Measurements from ENCODE around the gene GLRX5. TPM values are rescaled to one million over a fixed set of nuclear protein-coding genes. Genes with fewer than 3 reads are reported as not detected.

The GLRX5 gene
- total RNA-seq, 1 experiment from 2014 or later = 73.1 TPM

DNA sequence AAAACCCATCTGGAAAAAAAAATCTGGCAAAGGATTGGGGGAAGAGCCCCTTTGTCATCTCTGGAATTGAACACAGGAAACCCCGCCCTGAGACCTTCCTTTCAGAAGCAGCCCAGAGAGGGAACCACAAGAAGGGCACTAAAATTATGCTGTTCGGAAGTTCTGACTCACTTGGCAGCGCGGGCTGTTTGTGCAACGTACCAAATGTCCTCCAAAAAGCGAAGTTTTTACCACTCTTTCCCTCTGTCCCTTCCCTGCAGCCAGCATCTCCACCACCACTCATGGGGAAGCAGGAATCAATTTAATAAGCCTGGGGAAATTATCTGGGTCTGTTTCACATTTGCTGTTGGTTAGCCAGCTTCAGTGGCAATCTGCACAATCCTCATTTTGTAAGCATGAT, 15.2 kb upstream of the GLRX5 start:
- H3K4me3 ChIP-seq (ENCODE audit: insufficient read depth, low read depth, low read length) = no peak overlapping the region
- peaks cover 34% of the 10 kb centered on the region for H3K27me3 ChIP-seq (ENCODE audit: control insufficient read depth, insufficient read depth, low read length)
- H3K36me3 ChIP-seq (replicated peaks; ENCODE audit: control insufficient read depth, insufficient read depth, low read length) = no peaks in the 10 kb centered on the region
- DNase-seq = no peak

DNA sequence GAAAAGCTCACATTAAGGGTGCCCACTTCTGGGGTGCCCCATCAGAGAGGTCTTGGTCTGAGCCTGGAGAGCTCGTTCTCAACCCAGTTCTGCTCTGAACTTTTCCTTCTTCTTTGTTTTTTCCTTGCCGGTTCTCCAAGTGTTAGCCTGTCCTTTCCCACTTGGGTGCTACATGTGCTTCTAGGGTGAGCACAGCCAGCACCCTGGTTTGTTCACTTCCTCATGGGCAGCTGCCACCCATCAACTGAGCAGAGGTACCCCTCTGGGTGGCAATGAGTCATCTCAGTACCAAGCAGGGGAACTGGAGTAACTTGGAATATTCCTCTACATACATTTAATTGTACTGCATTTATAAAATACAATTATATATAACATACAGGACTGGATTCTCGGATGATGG, 14.5 kb upstream of the GLRX5 start:
- H3K4me3 ChIP-seq (ENCODE audit: insufficient read depth, low read depth, low read length) = no peak overlapping the region
- H3K27me3 ChIP-seq (ENCODE audit: control insufficient read depth, insufficient read depth, low read length) = peaks cover 28% of the 10 kb centered on the region
- no peaks in the 10 kb centered on the region for H3K36me3 ChIP-seq (replicated peaks; ENCODE audit: control insufficient read depth, insufficient read depth, low read length)
- DNase-seq = no peak

DNA sequence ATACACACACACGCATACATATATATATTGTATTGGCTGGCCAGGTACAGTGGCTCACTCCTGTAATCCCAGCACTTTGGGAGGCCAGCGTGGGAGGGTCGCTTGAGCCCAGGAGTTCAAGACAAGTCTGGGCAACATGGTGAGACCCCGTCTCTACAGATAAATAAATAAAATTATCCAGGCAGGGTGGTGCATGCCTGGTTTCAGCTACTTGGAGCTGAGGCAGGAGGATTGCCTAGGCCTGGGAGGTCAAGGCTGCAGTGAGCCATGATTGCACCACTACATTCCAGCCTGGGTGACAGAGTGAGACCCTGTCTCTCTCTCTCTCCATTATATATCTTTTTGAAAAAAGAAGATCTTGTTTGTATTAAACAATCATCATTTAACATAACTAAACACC, 13.8 kb upstream of the GLRX5 start:
- DNase-seq = no peak
- Histone ChIP-seq H3K36me3 (replicated peaks; ENCODE audit: control insufficient read depth, insufficient read depth, low read length) (no peaks in the 10 kb centered on the region), H3K4me3 (ENCODE audit: insufficient read depth, low read depth, low read length) (no peak overlapping the region), H3K27me3 (ENCODE audit: control insufficient read depth, insufficient read depth, low read length) (peaks cover 21% of the 10 kb centered on the region)

DNA sequence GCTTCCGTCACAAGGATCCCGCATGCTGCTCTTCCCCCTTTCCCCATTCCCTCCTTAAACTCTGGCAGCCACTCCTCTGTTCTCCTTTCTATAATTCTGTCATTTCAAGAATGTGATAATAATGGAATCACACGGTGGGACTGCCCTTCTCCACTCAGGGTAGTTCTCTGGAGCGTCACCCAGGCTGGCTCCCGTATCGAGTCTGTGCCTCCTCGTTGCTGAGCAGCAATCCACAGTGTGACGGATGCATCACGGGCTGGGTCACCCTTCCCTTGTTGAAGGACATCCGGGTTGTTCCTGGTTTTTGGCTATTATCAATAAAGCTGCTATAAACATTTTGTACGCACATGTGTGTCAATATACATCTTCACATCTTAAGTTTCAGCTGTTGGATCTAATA, 12.7 kb upstream of the GLRX5 start:
- Histone ChIP-seq H3K27me3 (ENCODE audit: control insufficient read depth, insufficient read depth, low read length) (peaks cover 13% of the 10 kb centered on the region), H3K36me3 (replicated peaks; ENCODE audit: control insufficient read depth, insufficient read depth, low read length) (no peaks in the 10 kb centered on the region), H3K4me3 (ENCODE audit: insufficient read depth, low read depth, low read length) (no peak overlapping the region)
- no peak for DNase-seq

DNA sequence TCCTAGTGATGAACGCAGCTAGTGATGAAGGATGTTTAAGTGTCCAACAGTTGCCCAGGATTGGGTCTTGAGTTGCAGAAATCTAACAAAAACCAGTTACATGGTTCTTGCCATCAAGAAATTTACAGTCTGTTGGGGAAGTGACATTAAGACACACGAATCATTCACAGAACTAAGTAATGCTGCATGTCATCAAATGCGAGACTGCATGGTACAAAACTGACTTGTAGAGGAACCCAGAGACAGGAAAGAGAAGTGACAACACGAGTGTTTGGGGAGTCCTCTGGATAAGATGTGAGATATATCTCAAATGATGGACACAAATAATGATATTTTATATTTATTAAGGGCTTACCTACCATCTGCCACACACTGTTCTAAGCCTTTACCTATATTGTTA, 12.3 kb upstream of the GLRX5 start:
- Histone ChIP-seq H3K4me3 (ENCODE audit: insufficient read depth, low read depth, low read length) (no peak overlapping the region), H3K36me3 (replicated peaks; ENCODE audit: control insufficient read depth, insufficient read depth, low read length) (no peaks in the 10 kb centered on the region), H3K27me3 (ENCODE audit: control insufficient read depth, insufficient read depth, low read length) (peaks cover 9% of the 10 kb centered on the region)
- no peak for DNase-seq

DNA sequence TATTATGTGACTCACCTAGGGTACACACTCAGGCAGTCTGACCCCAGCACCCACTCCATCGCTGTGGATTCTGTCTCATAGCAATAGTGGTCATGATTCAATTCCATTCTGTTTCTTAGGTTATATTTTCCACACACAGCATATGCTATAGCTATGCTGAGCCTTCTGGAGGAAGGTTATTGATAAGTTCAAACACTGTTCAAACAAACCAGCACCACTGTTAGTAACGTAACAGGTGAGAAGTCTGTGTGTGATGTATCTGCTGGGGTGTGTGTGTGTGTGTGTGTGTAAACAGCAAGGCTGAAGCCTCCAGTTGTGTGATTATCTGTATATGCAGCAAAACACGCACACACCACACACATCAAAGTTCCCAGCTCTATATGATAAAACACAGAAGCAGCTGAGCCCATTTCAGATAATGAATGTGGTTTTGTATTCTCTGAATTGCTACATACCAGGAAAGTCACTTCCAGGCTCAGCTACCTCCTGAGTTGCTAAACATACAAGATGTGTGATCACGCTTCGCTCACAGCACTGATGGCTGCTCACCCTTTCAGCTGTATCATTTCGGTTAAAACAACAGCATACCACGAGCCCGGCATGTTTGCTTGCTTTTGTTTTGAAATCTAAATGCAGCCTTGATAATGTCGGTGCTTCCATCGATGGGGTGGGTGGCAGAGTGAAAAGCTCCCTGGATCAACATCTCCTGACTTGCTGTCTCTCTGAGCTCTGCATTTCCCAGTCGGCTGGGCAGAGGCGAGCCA, 11.6 kb upstream of the GLRX5 start:
- no peaks in the 10 kb centered on the region for H3K36me3 ChIP-seq (replicated peaks; ENCODE audit: control insufficient read depth, insufficient read depth, low read length)
- peaks cover 3% of the 10 kb centered on the region; the same call in 1 of the 2 replicates for H3K27me3 ChIP-seq (ENCODE audit: control insufficient read depth, insufficient read depth, low read length)
- H3K4me3 ChIP-seq (ENCODE audit: insufficient read depth, low read depth, low read length) = no peak overlapping the region
- no peak for DNase-seq

DNA sequence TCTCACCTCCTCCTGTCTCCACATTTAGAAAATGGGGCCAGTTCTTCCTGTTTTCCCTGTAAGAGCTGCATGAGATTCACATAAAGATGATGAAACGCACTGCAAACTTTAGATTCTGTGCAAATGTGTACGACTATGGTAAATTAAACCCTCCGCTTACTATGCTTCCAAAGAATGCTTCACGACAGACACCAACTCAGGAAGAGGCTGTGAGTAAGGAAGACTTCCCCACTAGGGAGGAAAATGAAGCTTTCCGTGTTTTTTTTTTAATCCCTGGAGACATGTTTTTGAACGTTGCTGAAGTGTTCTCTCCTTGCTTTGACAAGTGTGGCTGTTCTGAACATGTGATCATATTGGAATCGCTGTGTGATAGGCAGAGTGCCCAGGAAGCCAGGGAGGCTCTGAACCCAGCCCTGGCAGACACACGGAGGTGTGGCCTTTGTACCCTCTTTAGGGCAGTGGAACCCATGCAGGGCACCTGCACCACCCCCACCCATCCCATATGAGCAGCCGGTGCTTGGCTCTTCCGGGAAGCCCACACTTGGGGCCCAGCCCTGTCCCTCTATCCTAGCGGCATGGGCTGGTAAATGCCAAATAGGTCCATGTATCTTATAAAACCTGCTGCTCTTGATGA, 10.9 kb upstream of the GLRX5 start:
- H3K36me3 ChIP-seq (replicated peaks; ENCODE audit: control insufficient read depth, insufficient read depth, low read length) = no peaks in the 10 kb centered on the region
- DNase-seq = no peak
- H3K27me3 ChIP-seq (ENCODE audit: control insufficient read depth, insufficient read depth, low read length) = no peaks in the 10 kb centered on the region
- H3K4me3 ChIP-seq (ENCODE audit: insufficient read depth, low read depth, low read length) = no peak overlapping the region

DNA sequence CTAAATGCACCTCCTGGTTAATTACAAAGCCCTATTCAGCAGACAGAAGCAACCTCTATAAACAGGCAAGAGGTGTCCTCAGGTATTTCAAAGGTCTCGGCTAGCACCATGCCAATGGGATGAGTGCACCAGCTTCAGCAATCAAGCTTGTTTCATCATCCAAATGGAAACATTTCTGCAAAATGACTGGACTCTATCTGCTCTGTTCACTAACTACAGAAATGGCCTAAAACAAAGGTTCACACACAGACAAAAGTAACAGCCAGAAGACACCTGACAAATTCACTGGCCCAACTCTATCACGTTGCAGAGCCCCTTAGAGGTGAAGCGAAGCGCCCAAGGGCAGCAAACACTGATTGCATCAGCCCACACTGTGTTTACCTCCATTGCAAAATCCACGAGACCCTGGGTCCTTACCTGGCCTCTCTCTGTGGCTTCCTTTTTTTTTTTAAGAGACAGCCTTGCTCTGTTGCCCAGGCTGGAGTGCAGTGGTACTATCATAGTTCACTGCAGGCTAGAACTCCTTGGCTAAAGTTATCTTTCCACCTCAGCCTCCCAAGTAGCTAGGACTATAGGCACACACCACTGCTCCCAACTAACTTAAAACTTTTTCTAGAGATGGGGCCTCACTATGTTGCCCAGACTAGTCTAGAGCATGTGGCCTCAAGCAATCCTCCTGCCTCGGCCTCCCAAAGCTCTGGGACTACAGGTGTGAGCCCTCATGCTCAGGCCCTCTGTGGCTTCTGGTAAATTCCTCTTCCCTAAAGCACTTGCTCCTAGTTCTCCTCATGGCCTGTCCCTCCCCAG, 9.9 kb upstream of the GLRX5 start:
- no peak for DNase-seq
- H3K36me3 ChIP-seq (replicated peaks; ENCODE audit: control insufficient read depth, insufficient read depth, low read length) = no peaks in the 10 kb centered on the region
- H3K27me3 ChIP-seq (ENCODE audit: control insufficient read depth, insufficient read depth, low read length) = no peaks in the 10 kb centered on the region
- H3K4me3 ChIP-seq (ENCODE audit: insufficient read depth, low read depth, low read length) = no peak overlapping the region

DNA sequence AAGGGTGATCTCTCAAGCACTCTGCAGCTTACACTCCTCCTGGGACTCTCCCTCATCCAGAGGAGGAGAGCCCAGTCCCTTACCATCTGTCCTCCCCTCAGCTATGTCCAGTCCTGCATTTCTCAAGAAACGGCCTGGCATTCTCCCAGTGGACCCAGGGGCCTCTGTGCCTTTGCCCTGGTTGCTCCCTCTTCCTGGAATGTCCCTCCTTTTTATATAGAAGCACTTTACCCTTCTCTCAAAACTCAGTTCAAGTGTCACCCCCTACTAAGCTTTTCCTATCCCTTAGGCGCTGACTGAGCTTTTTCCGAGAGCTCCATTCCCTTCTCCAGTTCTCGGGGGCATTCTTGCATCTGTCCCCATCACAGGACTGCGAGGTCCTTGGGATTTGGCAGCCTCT, 8.9 kb upstream of the GLRX5 start:
- no peak for DNase-seq
- Histone ChIP-seq H3K36me3 (replicated peaks; ENCODE audit: control insufficient read depth, insufficient read depth, low read length) (no peaks in the 10 kb centered on the region; the same call in none of the 2 replicates), H3K27me3 (ENCODE audit: control insufficient read depth, insufficient read depth, low read length) (no peaks in the 10 kb centered on the region), H3K4me3 (ENCODE audit: insufficient read depth, low read depth, low read length) (no peak overlapping the region)

DNA sequence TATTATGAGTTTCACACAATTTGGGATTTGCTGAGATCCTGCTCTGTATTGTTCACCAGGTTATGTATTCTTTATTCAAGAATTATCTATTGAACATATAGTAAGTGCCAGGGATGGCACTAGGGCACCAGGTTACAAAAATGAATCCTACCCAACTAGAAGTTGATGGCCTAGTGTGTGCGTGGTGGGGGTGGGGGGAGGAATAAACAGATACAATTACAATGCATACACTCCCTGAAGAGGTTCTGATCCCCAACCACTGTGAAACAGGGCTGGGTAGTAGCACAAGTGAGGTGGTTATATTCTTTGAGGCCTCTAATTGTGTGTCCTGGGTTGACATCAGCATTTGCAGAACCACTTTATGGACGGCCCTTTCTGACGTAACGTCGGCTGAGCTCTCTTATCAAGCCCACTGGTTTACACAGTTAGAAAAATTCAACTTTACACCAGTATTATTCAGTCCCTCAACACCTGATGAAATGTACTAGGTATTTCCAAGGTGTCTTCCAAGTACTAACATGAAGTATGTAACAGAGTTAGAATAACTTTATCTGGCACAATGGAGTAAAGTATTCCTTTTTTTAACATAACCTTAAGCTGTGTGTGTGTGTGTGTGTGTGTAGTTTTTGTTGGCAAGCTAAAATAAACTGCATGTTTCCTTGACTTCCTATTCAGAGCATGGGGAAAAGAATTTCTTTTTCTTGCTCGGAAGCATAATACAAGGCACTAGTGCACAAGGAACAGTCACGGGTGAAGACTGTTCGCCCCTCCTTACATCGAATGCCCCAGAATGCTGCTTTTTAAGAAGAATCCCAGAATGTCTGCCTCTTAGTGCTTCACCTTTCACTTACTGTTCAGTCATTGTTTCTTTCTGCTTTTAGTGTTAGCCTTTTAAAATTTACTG, 8.1 kb upstream of the GLRX5 start:
- no peak for DNase-seq
- no peak overlapping the region for H3K4me3 ChIP-seq (ENCODE audit: insufficient read depth, low read depth, low read length)
- no peaks in the 10 kb centered on the region for H3K27me3 ChIP-seq (ENCODE audit: control insufficient read depth, insufficient read depth, low read length)
- H3K36me3 ChIP-seq (replicated peaks; ENCODE audit: control insufficient read depth, insufficient read depth, low read length) = no peaks in the 10 kb centered on the region; the same call in none of the 2 replicates

DNA sequence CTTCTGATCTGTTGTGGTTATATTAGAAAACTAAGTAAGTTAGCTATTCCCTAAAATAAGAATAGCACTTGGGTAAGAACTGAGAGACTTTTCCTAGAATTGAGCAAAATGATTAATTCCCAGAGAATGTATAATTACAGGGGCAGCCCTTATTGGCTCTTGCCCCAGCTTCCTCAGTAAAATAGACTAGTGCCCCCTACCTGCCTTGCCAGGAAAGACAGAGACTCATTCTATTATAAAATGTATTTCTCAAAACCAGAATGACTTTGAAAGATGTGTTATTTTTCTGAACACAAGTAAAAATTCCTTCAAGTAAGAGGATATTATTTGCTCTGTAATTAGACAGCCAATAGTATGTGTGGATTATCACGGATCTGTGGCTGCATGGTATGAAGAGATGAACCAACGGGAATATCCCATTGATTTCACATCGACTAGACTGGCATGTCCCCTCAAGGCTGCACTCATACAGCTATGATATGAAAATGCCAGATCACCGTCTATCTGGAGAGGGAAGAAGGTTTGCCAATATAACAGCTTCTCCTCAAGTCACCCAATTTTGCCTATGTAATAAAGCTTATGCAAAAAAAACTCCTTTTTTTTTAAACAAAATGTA, 7.4 kb upstream of the GLRX5 start:
- Histone ChIP-seq H3K4me3 (ENCODE audit: insufficient read depth, low read depth, low read length) (no peak overlapping the region), H3K36me3 (replicated peaks; ENCODE audit: control insufficient read depth, insufficient read depth, low read length) (peaks cover 1% of the 10 kb centered on the region), H3K27me3 (ENCODE audit: control insufficient read depth, insufficient read depth, low read length) (no peaks in the 10 kb centered on the region)
- DNase-seq = no peak

DNA sequence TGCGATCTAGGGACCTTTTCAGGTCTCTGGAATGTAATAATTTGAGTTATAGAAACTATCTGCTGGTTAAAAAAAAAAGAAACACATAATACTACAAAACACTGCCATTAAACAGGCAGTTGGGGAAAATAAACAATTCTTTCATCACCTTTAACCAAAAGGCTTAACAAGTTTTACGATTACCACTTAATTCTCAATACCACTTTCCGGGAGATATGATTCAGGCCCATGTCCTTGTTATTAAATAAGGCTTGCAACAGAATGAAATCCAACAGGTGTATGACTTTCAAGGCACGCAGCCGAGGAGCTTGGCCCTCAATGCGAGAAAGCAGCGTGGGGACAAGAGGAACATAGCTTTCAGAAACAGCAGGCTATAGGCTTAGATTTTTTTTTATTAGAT, 5.6 kb upstream of the GLRX5 start:
- Histone ChIP-seq H3K27me3 (ENCODE audit: control insufficient read depth, insufficient read depth, low read length) (no peaks in the 10 kb centered on the region), H3K36me3 (replicated peaks; ENCODE audit: control insufficient read depth, insufficient read depth, low read length) (peaks cover 3% of the 10 kb centered on the region), H3K4me3 (ENCODE audit: insufficient read depth, low read depth, low read length) (no peak overlapping the region)
- no peak for DNase-seq

DNA sequence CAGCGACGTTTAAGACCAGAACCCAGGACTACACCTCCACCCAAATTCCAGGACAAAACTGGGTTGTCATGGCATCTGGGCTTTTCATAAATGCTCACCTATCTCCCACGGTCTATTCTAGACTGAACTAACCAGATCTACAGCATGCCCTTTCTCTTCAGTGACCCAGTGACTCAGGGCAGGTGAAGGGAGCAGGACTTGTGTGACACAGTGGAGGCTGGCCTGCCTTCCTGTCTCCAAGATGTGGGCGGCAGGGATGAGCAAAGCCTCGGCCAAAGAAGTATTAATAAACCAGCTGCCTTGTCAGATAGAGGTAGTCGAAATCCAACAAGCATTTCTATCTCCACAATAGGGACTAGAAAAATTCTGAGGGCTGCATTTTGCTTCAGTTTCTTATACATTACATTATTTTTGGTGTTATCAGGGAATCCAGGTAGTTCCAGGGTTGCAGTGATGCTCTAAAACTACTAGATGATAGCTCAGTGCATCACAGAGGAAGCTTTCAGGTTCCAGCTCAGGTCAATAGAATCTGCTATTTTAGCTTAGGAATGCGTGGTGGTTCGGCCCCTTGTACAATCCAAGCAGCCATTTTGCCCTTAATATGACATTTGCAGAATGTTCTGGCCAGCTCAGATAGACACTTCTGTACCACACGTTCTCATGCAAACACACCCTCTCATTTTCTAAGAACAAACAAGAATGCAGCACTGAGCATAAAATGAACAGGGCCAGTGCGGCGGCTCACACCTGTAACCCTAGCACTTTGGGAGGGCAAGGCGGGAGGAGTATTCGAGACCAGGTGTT, 4.2 kb upstream of the GLRX5 start:
- H3K27me3 ChIP-seq (ENCODE audit: control insufficient read depth, insufficient read depth, low read length) = no peaks in the 10 kb centered on the region
- DNase-seq = no peak
- peaks cover 3% of the 10 kb centered on the region for H3K36me3 ChIP-seq (replicated peaks; ENCODE audit: control insufficient read depth, insufficient read depth, low read length)
- H3K4me3 ChIP-seq (ENCODE audit: insufficient read depth, low read depth, low read length) = no peak overlapping the region
